ENCODE data around the gene WWOX. TPM values are rescaled to one million over a fixed set of nuclear protein-coding genes. Genes with fewer than 3 reads are reported as not detected.

The WWOX gene
- total and polyA plus RNA-seq, 2 of the 8 experiments (the other 6 are each of a cell fraction or from before 2014, with no cell fraction given), result 5.4 to 16.7 TPM

GRCh38 chr16:79211586-79211985 is 1112.1 kb downstream of the WWOX start (continued):
- no peak for TF ChIP-seq CBX8 (IDR thresholded peaks at IDR 0.05; ENCODE audit: borderline replicate concordance, low read depth, low read length)

Data from H1 (cell line).